Activated CD8-positive, alpha-beta T cell treated with anti-CD3 and anti-CD28 coated beads for 36 hours (primary cell): Measurements from ENCODE around the gene SLC25A36. TPM values are rescaled to one million over a fixed set of nuclear protein-coding genes. Genes with fewer than 3 reads are reported as not detected.

Experiments used
- ATAC-seq: fragments of 200-7000 bp; cut with Tn5 transposase; one replicate; pipeline ENCODE4 v1.10.0; 2021; ENCODE audit warnings: mild to moderate bottlenecking, moderate library complexity
- CTCF ChIA-PET: fragments of 350-600 bp; sonication (Branson Sonifier 250); formaldehyde crosslinking; loops from one replicate; lab custom pipeline; 2021; ENCODE audit warnings: antibody characterized with exemption; lab: Charles Lee
- POLR2A ChIA-PET: fragments of 350-600 bp; sonication (Branson Sonifier 250); formaldehyde crosslinking; loops from one replicate; lab custom pipeline; 2021; ENCODE audit warnings: antibody characterized with exemption; lab: Charles Lee
- DNase-seq: peaks from one replicate; pipeline ENCODE4 v3.0.0-alpha.2; 2020
- H3K27ac Mint-ChIP-seq: one replicate; pipeline ENCODE4 v1.8.0; 2021; ENCODE audit warnings: mild to moderate bottlenecking, mixed read lengths
- H3K27me3 Mint-ChIP-seq: one replicate; pipeline ENCODE4 v1.8.0; 2021; ENCODE audit warnings: mixed read lengths
- H3K36me3 Mint-ChIP-seq: one replicate; pipeline ENCODE4 v1.8.0; 2021; ENCODE audit warnings: low read depth, mixed read lengths
- H3K4me1 Mint-ChIP-seq: one replicate; pipeline ENCODE4 v1.8.0; 2021; ENCODE audit warnings: low read depth, mixed read lengths
- H3K4me3 Mint-ChIP-seq: one replicate; pipeline ENCODE4 v1.8.0; 2021; ENCODE audit warnings: mild to moderate bottlenecking, moderate library complexity, mixed read lengths
- H3K9me3 Mint-ChIP-seq: one replicate; pipeline ENCODE4 v1.8.0; 2021; ENCODE audit warnings: mixed read lengths
- CTCF ChIP-seq: fragments of 200-600 bp; IDR thresholded peaks from one replicate; pipeline ENCODE4 v1.8.0; 2022; ENCODE audit warnings: antibody characterized with exemption, mild to moderate bottlenecking
- intact Hi-C: fragments of 100-400 bp; cut with micrococcal nuclease; formaldehyde crosslinking; loops from one replicate; pipeline ENCODE4 v1.10.0; 2022
- total RNA-seq, 2 experiments: library from RNA; stranded (reverse); gene quantifications; one replicate each; pipeline ENCODE4 v1.2.3, GENCODE V29; 2021

Gene SLC25A36
- total RNA-seq, 2 experiments from 2014 or later, result 102 to 106 TPM

GRCh38 chr3:141000686-141001085, 59.0 kb downstream of the SLC25A36 start:
- Mint-ChIP-seq H3K4me3 (no peak overlapping the region), H3K4me1 (peaks cover 6% of the 10 kb centered on the region), H3K27me3 (peaks cover 1% of the 10 kb centered on the region), H3K36me3 (no peaks in the 10 kb centered on the region), H3K9me3 (no peaks in the 10 kb centered on the region), H3K27ac (no peak overlapping the region)
- no peak for TF ChIP-seq CTCF
- intact Hi-C loops, result loop anchor here (2.0 to 5.0 kb wide), 2 partner anchors 107 to 192 kb away; no protein-coding TSS in a partner anchor
- peak; percentile 66 for ATAC-seq
- ChIA-PET POLR2A (interaction anchor here (0.5 kb wide), 1 partner anchor 18 kb away, joined by 4 read pairs; no protein-coding TSS in a partner anchor), CTCF (interaction anchor here (0.6 to 5.9 kb wide), 30 partner anchors 10 to 230 kb away, joined by 3 to 70 read pairs (median 4); no protein-coding TSS in a partner anchor)
- DNase-seq, result no peak

- intact Hi-C loops, result no loop called here
- ATAC-seq, result no peak
- H3K4me1 Mint-ChIP-seq, result peaks cover 2% of the 10 kb centered on the region
- no peaks in the 10 kb centered on the region for H3K9me3 Mint-ChIP-seq
- H3K4me3 Mint-ChIP-seq, result no peak overlapping the region
- no peak for DNase-seq
- ChIA-PET POLR2A (no interaction called here), CTCF (interaction anchor here (1.0 to 7.3 kb wide), 2 partner anchors 14 to 186 kb away, joined by 3 to 52 read pairs; no protein-coding TSS in a partner anchor)
- H3K36me3 Mint-ChIP-seq, result no peaks in the 10 kb centered on the region
- TF ChIP-seq CTCF, result no peak
- peaks cover 18% of the 10 kb centered on the region for H3K27me3 Mint-ChIP-seq
- H3K27ac Mint-ChIP-seq, result no peak overlapping the region
These were observed 64.7 kb downstream of the SLC25A36 start for GRCh38 chr3:141006344-141006743.

GRCh38 chr3:141009496-141009895, 67.9 kb downstream of the SLC25A36 start:
- no peak for TF ChIP-seq CTCF
- peaks cover 10% of the 10 kb centered on the region for H3K4me1 Mint-ChIP-seq

GRCh38 chr3:141011232-141011996, 69.8 kb downstream of the SLC25A36 start:
- ATAC-seq, result peak; percentile 98
- CTCF ChIA-PET, result interaction anchor here (0.7 to 7.3 kb wide), 25 partner anchors 10 to 190 kb away, joined by 3 to 54 read pairs (median 5); no protein-coding TSS in a partner anchor

More at GRCh38 chr3:141009496-141009895, 67.9 kb downstream of the SLC25A36 start:
- H3K9me3 Mint-ChIP-seq, result no peaks in the 10 kb centered on the region
- DNase-seq, result no peak
- no peak overlapping the region for H3K27ac Mint-ChIP-seq
- ChIA-PET CTCF (interaction anchor here (1.0 to 7.3 kb wide), 3 partner anchors 11 to 183 kb away, joined by 10 to 54 read pairs (median 52); no protein-coding TSS in a partner anchor), POLR2A (no interaction called here)
- intact Hi-C loops, result no loop called here
- no peak overlapping the region for H3K4me3 Mint-ChIP-seq
- ATAC-seq, result no peak
- no peaks in the 10 kb centered on the region for H3K36me3 Mint-ChIP-seq
- H3K27me3 Mint-ChIP-seq, result peaks cover 19% of the 10 kb centered on the region

More at GRCh38 chr3:141011232-141011996, 69.8 kb downstream of the SLC25A36 start:
- Mint-ChIP-seq H3K4me1 (peaks cover 10% of the 10 kb centered on the region), H3K9me3 (no peaks in the 10 kb centered on the region), H3K27ac (no peak overlapping the region), H3K36me3 (no peaks in the 10 kb centered on the region), H3K27me3 (peaks cover 18% of the 10 kb centered on the region), H3K4me3 (no peak overlapping the region)
- intact Hi-C loops, result loop anchor here (1.0 kb wide), 1 partner anchor 181 kb away; no protein-coding TSS in a partner anchor
- peak; percentile 78 for TF ChIP-seq CTCF
- peak; percentile 97 for DNase-seq
- POLR2A ChIA-PET, result interaction anchor here (1.0 to 1.1 kb wide), 2 partner anchors 37 to 221 kb away, joined by 3 read pairs; no protein-coding TSS in a partner anchor
